Activated T-cell treated with anti-CD3 and anti-CD28 coated beads for 24 hours (primary cell): Measurements from ENCODE around the gene LGALS12.
"Not testable (repeated sequence)": the region's sequence is repeated elsewhere in the genome, so short reads cannot be mapped to it uniquely, and the experiment has no call there.

Source experiments
- DNase-seq: peaks from one replicate; pipeline ENCODE4 v3.0.0-alpha.2; 2020; ENCODE audit warnings: low read depth

LGALS12 gene

GRCh38 chr11:63504933-63505586 lies 824 bp upstream of the LGALS12 start:
- DNase-seq, result no peak

GRCh38 chr11:63506876-63507275 lies 992 bp downstream of the LGALS12 start:
- DNase-seq, result no peak

- no peak for DNase-seq
Measured at GRCh38 chr11:63507511-63507910, 1.6 kb downstream of the LGALS12 start.

- no peak for DNase-seq
Measured at GRCh38 chr11:63508009-63508408, 2.1 kb downstream of the LGALS12 start.

- no peak for DNase-seq
Measured at GRCh38 chr11:63508745-63509144, 2.9 kb downstream of the LGALS12 start.

GRCh38 chr11:63510360-63511047 lies 4.6 kb downstream of the LGALS12 start:
- DNase-seq, result no peak

GRCh38 chr11:63511048-63511748 lies 5.3 kb downstream of the LGALS12 start:
- no peak for DNase-seq

GRCh38 chr11:63512816-63513215 lies 6.9 kb downstream of the LGALS12 start:
- DNase-seq, result no peak

- DNase-seq, result no peak
Measured at GRCh38 chr11:63516109-63516508, 10.2 kb downstream of the LGALS12 start.

GRCh38 chr11:63517156-63517555 lies 11.3 kb downstream of the LGALS12 start:
- no peak for DNase-seq

- DNase-seq, result no peak
Measured at GRCh38 chr11:63518548-63518947, 12.7 kb downstream of the LGALS12 start.

GRCh38 chr11:63520606-63521170 lies 14.8 kb downstream of the LGALS12 start:
- DNase-seq, result no peak

GRCh38 chr11:63521896-63522295 lies 16.0 kb downstream of the LGALS12 start:
- no peak for DNase-seq

GRCh38 chr11:63523151-63523550 lies 17.3 kb downstream of the LGALS12 start:
- no peak for DNase-seq

- no peak for DNase-seq
Measured at GRCh38 chr11:63527667-63528066, 21.8 kb downstream of the LGALS12 start.

GRCh38 chr11:63528156-63528555 lies 22.3 kb downstream of the LGALS12 start:
- DNase-seq, result not testable (repeated sequence)

- not testable (repeated sequence) for DNase-seq
Measured at GRCh38 chr11:63528729-63529278, 22.9 kb downstream of the LGALS12 start.

GRCh38 chr11:63529373-63529772 lies 23.5 kb downstream of the LGALS12 start:
- not testable (repeated sequence) for DNase-seq

GRCh38 chr11:63530021-63530420 lies 24.1 kb downstream of the LGALS12 start:
- DNase-seq, result no peak

- DNase-seq, result not testable (repeated sequence)
Measured at GRCh38 chr11:63531074-63531792, 25.3 kb downstream of the LGALS12 start.

- DNase-seq, result no peak
Measured at GRCh38 chr11:63532117-63532516, 26.2 kb downstream of the LGALS12 start.
